ENCODE data around the gene KLHDC8B.

Gene KLHDC8B

GRCh38 chr3:49165771-49166751, 5.3 kb upstream of the KLHDC8B start, which contains the start of gene CCDC71:
TSS of gene CCDC71 (minus strand) at chr3:49166331. CDS start at chr3:49164208, 2,123 bp downstream.
- peak; percentile 89 for ATAC-seq (ENCODE audit: low read depth)
- peak within 1 kb of the TSS; percentile 95 for H3K4me3 Mint-ChIP-seq
- H3K27me3 Mint-ChIP-seq, result peaks cover 5% of the 10 kb centered on the region
- peaks cover 18% of the 10 kb centered on the region for H3K36me3 Mint-ChIP-seq
- peak within 1 kb of the TSS; percentile 92 for H3K27ac Mint-ChIP-seq
- peak; percentile 72 to 73 for DNase-seq (ENCODE audit: low spot score in 2 of 2)
- H3K9me3 Mint-ChIP-seq, result no peaks in the 10 kb centered on the region
- H3K4me1 Mint-ChIP-seq, result peaks cover 14% of the 10 kb centered on the region

DNA sequence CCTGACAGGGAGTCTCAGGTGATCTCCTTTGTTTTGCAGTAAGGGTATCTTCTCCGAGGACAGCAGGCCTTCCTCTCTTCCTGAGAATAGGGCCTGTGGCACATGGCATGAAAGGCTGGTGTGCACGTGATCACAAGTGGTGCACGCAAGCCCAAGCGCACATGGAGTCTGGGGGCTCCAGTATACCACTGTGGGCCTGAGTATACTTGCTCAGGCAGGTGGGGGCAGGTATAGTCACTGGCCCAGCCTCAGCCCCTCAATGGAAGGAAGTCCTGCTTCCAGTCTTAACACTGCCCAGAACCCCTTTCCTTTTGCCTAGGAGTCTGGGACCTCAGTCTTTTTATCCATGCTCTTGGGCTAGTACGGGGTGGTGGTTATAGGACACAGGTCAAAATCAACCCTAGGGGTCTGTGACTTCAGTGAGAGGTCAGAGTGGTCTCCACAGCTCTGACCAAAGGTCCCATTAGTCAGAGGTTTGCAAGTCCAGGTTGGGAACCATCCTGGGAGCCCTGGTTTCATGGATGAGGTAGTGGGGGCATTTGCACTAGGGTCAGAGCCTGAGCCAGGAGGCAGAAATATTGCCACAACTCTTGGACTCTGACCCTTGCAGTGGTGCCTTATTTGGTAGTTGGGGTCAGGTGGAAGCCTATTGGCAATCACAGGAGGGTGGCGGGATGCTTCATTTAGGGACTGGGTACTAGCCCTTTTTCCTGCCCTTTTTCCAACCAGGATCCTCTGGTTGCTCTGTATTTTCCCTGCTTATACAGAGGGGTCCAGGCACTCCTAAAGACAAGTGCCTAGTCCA, 4.4 kb upstream of the KLHDC8B start:
- Mint-ChIP-seq H3K27me3 (peaks cover 6% of the 10 kb centered on the region), H3K9me3 (no peaks in the 10 kb centered on the region), H3K36me3 (peaks cover 18% of the 10 kb centered on the region), H3K27ac (peak overlapping the region; percentile 92), H3K4me3 (peak overlapping the region; percentile 89), H3K4me1 (peaks cover 14% of the 10 kb centered on the region)
- DNase-seq (ENCODE audit: low spot score in 2 of 2) (no peak), ATAC-seq (ENCODE audit: low read depth) (no peak)

DNA sequence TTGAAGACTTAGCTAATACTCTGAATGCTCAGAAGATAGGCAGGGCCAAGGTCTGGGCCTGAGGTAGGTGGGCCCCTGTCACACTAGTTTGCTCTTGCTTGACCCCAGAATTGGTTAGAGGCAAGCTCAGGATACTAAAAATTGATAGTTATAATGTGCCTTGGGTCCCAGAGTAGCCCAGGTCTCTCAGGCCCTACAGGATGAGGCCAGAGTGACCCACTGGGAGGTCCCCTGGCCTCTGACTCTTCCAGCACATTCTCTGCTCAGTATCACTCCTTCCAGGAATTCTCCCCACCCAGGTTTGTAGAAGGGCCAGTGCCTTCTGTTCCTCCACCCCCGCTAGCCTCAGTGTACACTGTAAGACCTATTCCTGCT, 667 bp upstream of the KLHDC8B start:
- Mint-ChIP-seq H3K4me3 (peak overlapping the region; percentile 83), H3K27me3 (peaks cover 6% of the 10 kb centered on the region), H3K4me1 (peaks cover 5% of the 10 kb centered on the region), H3K27ac (no peak overlapping the region), H3K9me3 (no peaks in the 10 kb centered on the region), H3K36me3 (peaks cover 5% of the 10 kb centered on the region)
- DNase-seq (ENCODE audit: low spot score in 2 of 2) (no peak), ATAC-seq (ENCODE audit: low read depth) (no peak)

- peaks cover 5% of the 10 kb centered on the region for H3K4me1 Mint-ChIP-seq
- ATAC-seq (ENCODE audit: low read depth), result no peak
- peak overlapping the region; percentile 64 for H3K4me3 Mint-ChIP-seq
- no peak for DNase-seq (ENCODE audit: low spot score in 2 of 2)
- H3K9me3 Mint-ChIP-seq, result no peaks in the 10 kb centered on the region
- no peak overlapping the region for H3K27ac Mint-ChIP-seq
- H3K27me3 Mint-ChIP-seq, result peaks cover 6% of the 10 kb centered on the region
- peaks cover 3% of the 10 kb centered on the region for H3K36me3 Mint-ChIP-seq
These were observed 540 bp downstream of the KLHDC8B start for GRCh38 chr3:49171775-49172500.

DNA sequence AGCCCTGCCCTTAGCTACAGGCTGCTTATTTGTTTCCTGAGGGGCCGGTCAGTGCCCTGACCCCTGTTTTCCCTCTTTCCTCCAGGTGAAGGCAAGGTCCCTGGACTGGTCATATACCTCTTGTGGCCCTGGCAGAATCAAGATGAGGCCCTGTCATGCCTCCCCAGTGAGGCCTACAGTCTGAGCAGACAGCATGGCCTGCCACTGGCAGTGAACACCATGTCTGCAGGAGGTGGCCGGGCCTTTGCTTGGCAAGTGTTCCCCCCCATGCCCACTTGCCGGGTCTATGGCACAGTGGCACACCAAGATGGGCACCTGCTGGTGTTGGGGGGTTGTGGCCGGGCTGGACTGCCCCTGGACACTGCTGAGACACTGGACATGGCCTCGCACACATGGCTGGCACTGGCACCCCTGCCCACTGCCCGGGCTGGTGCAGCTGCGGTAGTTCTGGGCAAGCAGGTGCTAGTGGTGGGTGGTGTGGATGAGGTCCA, 1.2 kb downstream of the KLHDC8B start:
- peaks cover 3% of the 10 kb centered on the region for H3K36me3 Mint-ChIP-seq
- peaks cover 5% of the 10 kb centered on the region for H3K4me1 Mint-ChIP-seq
- H3K4me3 Mint-ChIP-seq, result peak overlapping the region; percentile 41
- H3K27ac Mint-ChIP-seq, result no peak overlapping the region
- ATAC-seq (ENCODE audit: low read depth) (no peak), DNase-seq (ENCODE audit: low spot score in 2 of 2) (no peak)
- H3K9me3 Mint-ChIP-seq, result no peaks in the 10 kb centered on the region
- peaks cover 6% of the 10 kb centered on the region for H3K27me3 Mint-ChIP-seq

DNA sequence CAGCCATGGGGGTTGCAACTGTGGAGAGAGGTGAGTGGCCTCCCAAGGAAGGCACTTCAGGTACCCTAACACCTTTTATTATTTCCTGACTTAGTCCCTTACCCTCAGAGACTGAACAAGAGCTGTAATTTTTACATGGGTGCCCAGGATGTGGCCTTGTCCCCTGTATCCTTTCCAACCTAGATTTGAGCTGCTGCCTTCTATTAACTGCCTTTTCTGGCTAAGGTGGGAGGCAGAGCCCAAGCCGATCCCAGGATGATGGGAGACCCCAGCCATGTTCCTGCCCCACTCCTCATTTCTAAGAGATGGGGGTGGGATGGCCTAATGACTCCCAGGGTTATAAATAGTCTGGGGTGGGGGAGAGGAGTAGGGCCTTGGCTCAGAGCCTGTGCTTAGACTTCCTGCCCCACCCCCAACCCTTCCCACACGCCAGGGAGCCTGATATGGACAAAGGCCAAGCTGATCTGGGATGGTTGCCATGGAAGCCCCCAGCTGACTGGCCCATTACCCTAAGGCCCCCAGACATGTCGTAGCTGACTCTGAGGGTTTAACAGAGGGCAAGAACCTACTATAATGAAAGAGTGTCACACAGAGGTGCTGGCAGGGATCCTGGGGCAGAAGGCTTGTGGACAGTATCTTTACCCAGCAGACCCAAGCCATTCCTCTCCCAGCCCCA, 1.9 kb downstream of the KLHDC8B start:
- Mint-ChIP-seq H3K36me3 (peaks cover 3% of the 10 kb centered on the region), H3K4me3 (peak overlapping the region; percentile 2), H3K4me1 (peaks cover 7% of the 10 kb centered on the region), H3K27me3 (peaks cover 9% of the 10 kb centered on the region), H3K9me3 (no peaks in the 10 kb centered on the region), H3K27ac (no peak overlapping the region)
- DNase-seq (ENCODE audit: low spot score in 2 of 2) (no peak), ATAC-seq (ENCODE audit: low read depth) (no peak)

GRCh38 chr3:49173792-49174170, 2.4 kb downstream of the KLHDC8B start:
- peak overlapping the region; percentile 2 for H3K4me3 Mint-ChIP-seq
- peaks cover 5% of the 10 kb centered on the region for H3K4me1 Mint-ChIP-seq
- no peaks in the 10 kb centered on the region for H3K9me3 Mint-ChIP-seq
- H3K36me3 Mint-ChIP-seq, result peaks cover 2% of the 10 kb centered on the region
- ATAC-seq (ENCODE audit: low read depth), result no peak
- no peak overlapping the region for H3K27ac Mint-ChIP-seq
- H3K27me3 Mint-ChIP-seq, result peaks cover 9% of the 10 kb centered on the region
- no peak for DNase-seq (ENCODE audit: low spot score in 2 of 2)

GRCh38 chr3:49174397-49174985, 3.1 kb downstream of the KLHDC8B start:
- no peaks in the 10 kb centered on the region for H3K9me3 Mint-ChIP-seq
- H3K27ac Mint-ChIP-seq, result no peak overlapping the region
- H3K4me1 Mint-ChIP-seq, result peaks cover 5% of the 10 kb centered on the region
- no peak for ATAC-seq (ENCODE audit: low read depth)
- H3K27me3 Mint-ChIP-seq, result peaks cover 17% of the 10 kb centered on the region
- no peaks in the 10 kb centered on the region for H3K36me3 Mint-ChIP-seq
- no peak for DNase-seq (ENCODE audit: low spot score in 2 of 2)
- no peak overlapping the region for H3K4me3 Mint-ChIP-seq

- H3K4me3 Mint-ChIP-seq, result no peak overlapping the region
- H3K27ac Mint-ChIP-seq, result no peak overlapping the region
- H3K27me3 Mint-ChIP-seq, result peaks cover 12% of the 10 kb centered on the region
- H3K36me3 Mint-ChIP-seq, result no peaks in the 10 kb centered on the region
- peaks cover 5% of the 10 kb centered on the region for H3K4me1 Mint-ChIP-seq
- ATAC-seq (ENCODE audit: low read depth) (no peak), DNase-seq (ENCODE audit: low spot score in 2 of 2) (no peak)
- H3K9me3 Mint-ChIP-seq, result no peaks in the 10 kb centered on the region
These were observed 4.1 kb downstream of the KLHDC8B start for GRCh38 chr3:49175530-49175929.

DNA sequence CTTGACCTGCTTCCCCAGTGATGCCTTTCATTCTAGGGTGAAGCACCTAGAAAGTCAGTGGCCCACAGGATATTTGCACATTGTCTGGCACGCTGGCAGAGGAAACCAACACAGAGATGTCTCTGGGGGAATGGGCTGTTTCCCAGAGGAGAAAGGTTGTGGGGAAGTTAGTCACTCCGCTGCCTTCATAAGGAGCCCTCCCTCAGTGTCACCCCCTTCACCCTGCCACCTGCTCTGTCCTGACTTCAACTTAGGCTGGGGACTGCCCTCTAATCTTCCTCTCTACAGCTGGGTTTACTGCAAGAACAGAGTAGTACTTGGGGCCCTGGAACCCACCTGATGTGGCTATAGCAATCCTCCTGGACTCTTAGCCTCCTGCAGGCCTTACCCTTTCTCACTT, 5.7 kb downstream of the KLHDC8B start:
- Mint-ChIP-seq H3K27ac (no peak overlapping the region), H3K36me3 (no peaks in the 10 kb centered on the region), H3K9me3 (no peaks in the 10 kb centered on the region), H3K4me3 (no peak overlapping the region), H3K4me1 (peaks cover 2% of the 10 kb centered on the region), H3K27me3 (peaks cover 11% of the 10 kb centered on the region)
- ATAC-seq (ENCODE audit: low read depth) (no peak), DNase-seq (ENCODE audit: low spot score in 2 of 2) (no peak)

DNA sequence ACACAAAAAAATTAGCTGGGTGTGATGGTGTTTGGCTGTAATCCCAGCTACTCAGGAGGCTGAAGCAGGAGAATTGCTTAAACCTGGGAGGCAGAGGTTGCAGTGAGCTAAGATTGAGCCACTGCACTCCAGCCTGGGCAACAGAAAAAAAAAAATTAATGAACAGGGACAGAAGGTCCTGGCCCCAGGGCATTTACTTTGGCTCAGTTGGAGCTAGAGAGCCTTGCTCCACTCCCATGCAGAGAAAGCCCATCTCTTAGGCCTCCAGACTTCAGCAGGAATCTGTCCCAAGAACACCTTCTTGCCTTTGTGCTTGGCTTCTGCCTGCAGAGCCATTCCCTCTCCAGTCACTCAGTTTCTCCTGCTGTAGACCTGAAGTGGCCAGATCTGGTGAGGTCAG, 8.7 kb downstream of the KLHDC8B start:
- Mint-ChIP-seq H3K4me1 (peaks cover 2% of the 10 kb centered on the region), H3K27ac (no peak overlapping the region), H3K9me3 (no peaks in the 10 kb centered on the region), H3K27me3 (peaks cover 11% of the 10 kb centered on the region), H3K36me3 (no peaks in the 10 kb centered on the region), H3K4me3 (no peak overlapping the region)
- ATAC-seq (ENCODE audit: low read depth), result no peak
- no peak for DNase-seq (ENCODE audit: low spot score in 2 of 2)

- no peaks in the 10 kb centered on the region for H3K9me3 Mint-ChIP-seq
- no peaks in the 10 kb centered on the region for H3K36me3 Mint-ChIP-seq
- peaks cover 11% of the 10 kb centered on the region for H3K27me3 Mint-ChIP-seq
- no peak overlapping the region for H3K4me3 Mint-ChIP-seq
- DNase-seq (ENCODE audit: low spot score in 2 of 2) (no peak), ATAC-seq (ENCODE audit: low read depth) (no peak)
- H3K27ac Mint-ChIP-seq, result no peak overlapping the region
- peaks cover 2% of the 10 kb centered on the region for H3K4me1 Mint-ChIP-seq
These were observed 10.0 kb downstream of the KLHDC8B start for GRCh38 chr3:49181351-49181750.

DNA sequence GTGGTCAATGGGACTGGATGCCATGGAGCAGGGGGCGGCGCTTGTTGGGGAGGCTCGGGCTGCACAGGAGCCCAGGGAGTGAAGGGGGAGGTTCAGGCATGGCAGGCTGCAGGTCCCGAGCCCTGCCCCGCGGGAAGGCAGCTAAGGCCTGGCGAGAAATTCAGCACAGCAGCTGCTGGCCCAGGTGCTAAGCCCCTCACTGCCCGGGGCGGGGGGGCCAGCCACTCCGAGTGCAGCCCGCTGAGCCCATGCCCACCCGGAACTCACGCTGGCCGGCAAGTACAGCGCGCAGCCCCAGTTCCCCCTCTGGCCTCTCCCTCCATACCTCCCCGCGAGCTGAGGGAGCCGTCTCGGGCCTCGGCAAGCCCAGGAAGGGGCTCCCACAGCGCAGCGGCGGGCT, 11.3 kb downstream of the KLHDC8B start:
- Mint-ChIP-seq H3K36me3 (no peaks in the 10 kb centered on the region), H3K27me3 (peaks cover 11% of the 10 kb centered on the region), H3K27ac (no peak overlapping the region), H3K4me3 (no peak overlapping the region), H3K9me3 (no peaks in the 10 kb centered on the region), H3K4me1 (peaks cover 2% of the 10 kb centered on the region)
- ATAC-seq (ENCODE audit: low read depth) (no peak), DNase-seq (ENCODE audit: low spot score in 2 of 2) (no peak)
